Activated CD4-positive, alpha-beta T cell treated with anti-CD3 and anti-CD28 coated beads for 24 hours (primary cell): ENCODE measurements around the gene TSGA10IP.
"Not testable (repeated sequence)": the region's sequence is repeated elsewhere in the genome, so short reads cannot be mapped to it uniquely, and the experiment has no call there.

ENCODE experiments used
- DNase-seq, 2 donors: peaks; one replicate each; pipeline ENCODE4 v3.0.0-alpha.2; 2020; ENCODE audit warnings: low read depth in 2 of 2

The TSGA10IP gene

DNA sequence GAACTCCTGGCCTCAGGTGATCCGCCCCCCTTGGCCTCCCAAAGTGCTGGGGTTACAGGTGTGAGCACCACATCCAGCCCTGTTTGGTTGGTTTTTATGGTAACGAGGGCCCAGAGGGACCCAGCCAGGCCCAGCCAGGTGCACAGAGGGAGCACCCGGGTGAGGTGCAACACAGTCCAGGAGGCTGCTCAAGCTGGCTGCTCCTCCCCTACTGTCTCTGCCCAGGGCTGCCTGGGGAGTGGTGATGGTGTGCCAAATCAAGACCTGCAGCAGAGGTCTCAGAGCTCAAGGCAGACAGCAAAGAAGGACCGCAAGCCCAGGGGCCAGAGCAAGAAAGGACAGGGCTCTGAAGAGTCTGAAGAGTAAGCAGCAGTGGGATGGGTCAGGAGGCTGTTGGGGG is 1.4 kb downstream of the TSGA10IP start:
- no peak for DNase-seq

- DNase-seq, result no peak
Measured at GRCh38 chr11:65947133-65947532, 1.9 kb downstream of the TSGA10IP start.

DNA sequence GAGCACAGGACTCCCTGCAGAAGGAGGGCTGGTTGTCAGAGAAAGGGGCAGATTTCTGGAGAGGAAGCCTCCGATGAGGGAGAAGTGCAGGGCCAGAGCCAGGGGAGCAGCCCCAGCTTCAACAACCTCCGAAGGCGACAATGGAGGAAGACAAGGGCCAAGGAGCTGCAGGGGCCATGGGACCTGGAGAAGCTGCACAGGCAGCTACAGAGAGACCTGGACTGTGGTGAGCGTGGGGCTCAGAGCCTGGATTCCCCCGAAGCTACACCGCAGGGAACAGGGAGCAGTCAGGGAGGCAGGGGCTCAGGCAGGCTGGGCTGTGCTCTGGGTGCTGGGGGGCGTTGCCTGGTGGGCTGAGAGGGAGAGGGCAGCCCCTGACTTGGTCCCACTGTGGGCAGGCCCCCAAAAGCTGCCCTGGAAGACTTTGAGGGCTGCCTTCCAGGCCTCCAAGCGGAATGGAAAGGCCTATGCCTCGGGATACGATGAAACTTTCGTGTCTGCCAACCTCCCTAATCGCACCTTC is 2.4 kb downstream of the TSGA10IP start:
- DNase-seq, result no peak

DNA sequence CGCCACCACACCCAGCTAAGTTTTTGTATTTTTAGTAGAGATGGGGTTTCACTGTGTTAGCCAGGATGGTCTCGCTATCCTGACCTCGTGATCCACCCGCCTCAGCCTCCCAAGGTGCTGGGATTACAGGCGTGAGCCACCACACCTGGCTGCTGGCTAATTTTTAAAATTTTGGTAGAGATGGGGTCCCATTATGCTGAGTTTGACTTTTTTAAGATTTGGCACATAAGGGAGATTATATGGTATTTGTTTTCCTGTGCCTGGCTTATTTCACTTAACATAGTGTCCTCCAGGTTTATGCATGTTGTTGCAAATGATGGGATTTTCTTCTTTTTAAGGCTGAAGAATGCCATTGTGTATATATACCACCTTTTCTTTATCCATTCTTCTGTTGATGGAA is 5.4 kb downstream of the TSGA10IP start:
- DNase-seq, result not testable (repeated sequence)

DNA sequence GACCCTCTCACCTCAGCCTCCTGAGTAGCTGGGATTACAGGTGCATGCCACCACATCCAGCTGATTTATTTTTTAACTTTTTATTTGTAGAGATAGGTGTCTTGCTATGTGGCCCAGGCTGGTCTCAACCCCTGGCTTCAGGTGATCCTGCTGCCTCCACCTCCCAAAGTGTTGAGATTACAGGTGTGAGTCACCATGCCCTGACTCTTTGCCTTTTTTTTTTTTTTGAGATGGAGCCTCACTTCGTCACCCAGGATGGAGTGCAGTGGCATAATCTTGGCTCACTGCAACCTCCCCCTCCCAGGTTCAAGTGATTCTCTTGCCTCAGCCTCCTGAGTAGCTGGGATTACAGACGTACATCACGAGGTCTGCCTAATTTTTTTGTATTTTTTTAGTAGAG is 6.4 kb downstream of the TSGA10IP start:
- not testable (repeated sequence) for DNase-seq

- no peak for DNase-seq
Measured at GRCh38 chr11:65952052-65952521, 6.8 kb downstream of the TSGA10IP start.

GRCh38 chr11:65953471-65953870 is 8.2 kb downstream of the TSGA10IP start:
- no peak for DNase-seq

DNA sequence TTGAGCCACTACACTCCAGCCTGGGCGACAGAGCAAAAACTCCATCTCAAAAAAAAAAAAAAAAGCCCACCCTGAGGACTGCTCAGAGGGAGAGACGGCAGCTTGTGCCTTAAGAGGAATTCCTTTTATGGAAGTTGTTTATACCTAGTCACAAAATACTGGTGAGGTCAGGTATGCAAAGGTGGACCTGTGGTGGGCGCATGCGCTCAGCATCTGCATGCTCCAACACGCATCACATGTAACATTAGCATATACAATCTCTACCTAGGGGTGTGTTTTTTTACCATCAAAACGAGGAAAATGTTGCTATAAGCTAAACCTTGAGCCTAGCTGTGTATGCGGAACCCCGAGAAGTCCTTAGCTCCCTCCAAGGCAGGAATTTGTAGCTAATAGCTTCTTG is 9.5 kb downstream of the TSGA10IP start:
- no peak for DNase-seq

- DNase-seq, result no peak
Measured at GRCh38 chr11:65958291-65958690, 13.0 kb downstream of the TSGA10IP start.

- DNase-seq, result no peak
Measured at GRCh38 chr11:65958774-65959420, 13.6 kb downstream of the TSGA10IP start.

- DNase-seq, result no peak
Measured at GRCh38 chr11:65960824-65961266, 15.6 kb downstream of the TSGA10IP start.

- peak; percentile 92 to 93 for DNase-seq
Measured at GRCh38 chr11:65961267-65962140, 16.2 kb downstream of the TSGA10IP start, which contains the start of gene SART1. TSS of gene SART1 (plus strand) at chr11:65961734. CDS start at chr11:65961781, 47 bp downstream.

DNA sequence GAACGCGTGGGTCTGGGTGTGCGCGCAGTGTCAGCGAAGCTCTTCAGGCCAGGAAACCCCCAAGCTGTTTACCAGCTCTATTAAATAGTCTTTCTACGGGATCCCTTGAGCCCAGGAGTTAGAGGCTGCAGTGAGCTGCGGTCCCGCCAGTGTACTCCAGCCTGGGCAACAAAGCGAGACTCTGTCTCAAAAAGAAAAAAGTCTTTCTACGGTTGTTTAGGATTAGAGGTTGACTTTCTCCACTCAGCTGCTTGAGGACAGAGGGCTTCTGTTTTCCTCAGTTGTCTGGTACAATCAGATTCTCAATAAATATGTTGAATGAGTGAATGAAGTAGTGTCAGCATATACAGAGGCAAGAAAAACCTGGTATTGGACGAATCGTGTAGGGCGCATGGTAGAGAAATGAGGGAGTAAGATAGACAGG is 16.9 kb downstream of the TSGA10IP start:
- DNase-seq, result no peak

DNA sequence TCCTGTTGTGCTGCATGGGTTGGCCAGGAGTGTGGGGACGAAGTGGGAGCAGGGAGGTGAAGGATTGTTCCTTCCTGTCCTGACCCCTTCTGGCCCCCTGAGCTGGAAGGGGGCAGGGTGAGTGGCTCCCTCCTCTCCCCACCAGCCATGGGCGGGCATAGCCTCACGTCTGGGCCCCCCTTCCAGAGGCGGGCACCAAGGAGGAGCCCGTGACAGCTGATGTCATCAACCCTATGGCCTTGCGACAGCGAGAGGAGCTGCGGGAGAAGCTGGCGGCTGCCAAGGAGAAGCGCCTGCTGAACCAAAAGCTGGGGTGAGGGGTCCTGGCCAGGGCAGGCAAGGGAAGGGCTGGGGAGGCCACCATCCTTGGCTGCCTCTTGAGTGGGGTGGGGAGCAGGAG is 19.6 kb downstream of the TSGA10IP start:
- DNase-seq, result no peak

DNA sequence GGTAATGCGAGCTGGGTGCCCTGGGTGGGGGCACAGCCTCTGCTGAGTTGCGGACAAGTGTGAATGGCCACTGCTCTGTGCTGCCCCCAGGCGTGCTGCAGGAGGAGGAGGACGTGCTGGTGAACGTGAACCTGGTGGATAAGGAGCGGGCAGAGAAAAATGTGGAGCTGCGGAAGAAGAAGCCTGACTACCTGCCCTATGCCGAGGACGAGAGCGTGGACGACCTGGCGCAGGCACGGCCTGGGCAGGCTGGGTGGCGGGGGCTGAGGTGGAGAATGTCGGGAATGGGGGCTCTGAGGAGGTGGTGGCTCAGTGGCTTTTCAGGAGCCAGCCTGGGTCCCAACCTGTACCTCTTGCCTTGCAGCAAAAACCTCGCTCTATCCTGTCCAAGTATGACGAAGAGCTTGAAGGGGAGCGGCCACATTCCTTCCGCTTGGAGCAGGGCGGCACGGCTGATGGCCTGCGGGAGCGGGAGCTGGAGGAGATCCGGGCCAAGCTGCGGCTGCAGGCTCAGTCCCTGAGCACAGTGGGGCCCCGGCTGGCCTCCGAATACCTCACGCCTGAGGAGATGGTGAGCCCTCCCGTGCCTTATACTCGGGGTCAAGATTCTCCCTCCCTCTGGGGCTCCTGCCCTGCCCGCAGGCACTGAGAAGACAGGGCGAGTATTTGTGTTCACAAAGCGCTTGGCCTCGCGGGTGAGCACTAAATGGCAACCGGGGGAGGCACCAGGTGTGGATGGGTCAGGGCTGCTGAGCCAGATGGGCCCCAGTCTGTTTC is 20.9 kb downstream of the TSGA10IP start:
- no peak for DNase-seq

DNA sequence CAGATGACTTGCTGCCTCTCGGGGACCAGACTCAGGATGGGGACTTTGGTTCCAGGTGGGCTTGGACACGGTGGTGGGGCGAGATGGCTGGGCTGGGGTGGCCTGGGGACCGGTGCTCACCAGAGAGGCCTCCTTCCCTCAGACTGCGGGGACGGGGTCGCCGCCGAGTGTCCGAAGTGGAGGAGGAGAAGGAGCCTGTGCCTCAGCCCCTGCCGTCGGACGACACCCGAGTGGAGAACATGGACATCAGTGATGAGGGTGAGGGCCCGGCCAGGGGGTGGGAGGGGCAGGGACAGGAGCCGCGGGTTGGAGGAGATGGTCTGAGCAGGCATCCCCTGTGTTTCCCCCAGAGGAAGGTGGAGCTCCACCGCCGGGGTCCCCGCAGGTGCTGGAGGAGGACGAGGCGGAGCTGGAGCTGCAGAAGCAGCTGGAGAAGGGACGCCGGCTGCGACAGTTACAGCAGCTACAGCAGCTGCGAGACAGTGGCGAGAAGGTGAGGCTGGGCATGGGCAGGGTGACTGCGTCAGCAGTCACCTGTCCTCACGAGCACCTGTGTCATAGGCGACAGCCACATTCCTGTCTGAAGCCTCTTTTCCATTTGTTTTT is 22.2 kb downstream of the TSGA10IP start:
- no peak for DNase-seq

DNA sequence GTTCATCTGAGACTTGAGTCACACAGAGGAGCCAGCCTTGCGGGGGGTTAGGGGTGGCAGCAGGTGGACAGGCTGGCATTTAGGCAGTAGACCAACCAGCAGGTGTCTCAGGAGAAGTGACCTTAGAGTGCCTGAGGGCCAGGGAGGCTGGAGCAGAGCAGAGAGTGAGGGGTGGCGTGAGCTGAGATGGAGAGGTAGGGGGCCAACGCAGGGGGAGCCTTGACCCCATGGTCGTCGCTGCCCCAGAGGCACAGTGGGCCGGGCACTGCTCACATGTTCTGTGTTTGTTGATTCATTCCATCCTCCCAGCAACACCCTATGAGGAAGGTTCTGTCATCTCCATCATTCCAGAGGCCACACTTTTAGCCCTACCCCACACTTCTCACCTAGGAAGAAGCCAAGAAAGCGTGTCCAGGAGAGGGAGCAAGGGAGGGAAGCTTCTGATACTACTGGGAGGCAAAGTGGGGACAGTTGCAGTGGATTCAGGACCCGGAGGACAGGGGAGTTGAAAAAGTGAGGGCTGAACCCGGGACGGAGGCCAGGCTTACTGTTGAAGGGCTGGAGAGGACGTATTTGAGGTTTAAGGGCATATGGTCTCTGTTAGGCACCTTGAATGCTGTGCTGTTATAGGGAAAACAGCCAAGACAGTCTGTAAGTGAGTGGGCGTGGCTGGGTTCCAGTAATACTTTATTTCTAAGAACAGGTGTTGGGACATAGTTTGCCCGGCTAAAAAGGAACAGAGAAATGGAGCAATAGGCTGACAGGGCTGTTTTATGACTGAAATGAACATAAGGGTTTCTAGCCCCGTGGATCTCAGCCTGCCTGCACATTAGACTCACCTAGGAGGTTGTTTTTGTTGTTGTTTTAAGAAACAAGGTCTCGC is 23.6 kb downstream of the TSGA10IP start:
- DNase-seq, result no peak

GRCh38 chr11:65972116-65972515 is 26.8 kb downstream of the TSGA10IP start:
- no peak for DNase-seq

- DNase-seq, result no peak
Measured at GRCh38 chr11:65973439-65974110, 28.3 kb downstream of the TSGA10IP start.

GRCh38 chr11:65975771-65976170 is 30.5 kb downstream of the TSGA10IP start:
- DNase-seq, result no peak
